Measurements from ENCODE around the gene NPTN.
"Not testable (repeated sequence)": the region's sequence is repeated elsewhere in the genome, so short reads cannot be mapped to it uniquely, and the experiment has no call there.

NPTN gene

GRCh38 chr15:73589766-73590165 is 43.4 kb downstream of the NPTN start:
- in situ Hi-C loops (cut with HindIII; ENCODE audit: low sequenced_read_pairs) = no loop called here
- DNase-seq (ENCODE audit: low read depth, low spot score) = no peak
- no peak for TF ChIP-seq CTCF (IDR thresholded peaks at IDR 0.05; ENCODE audit: low read depth, low read length)
- H3K4me3 ChIP-seq (ENCODE audit: low read depth, low read length) = no peak overlapping the region

DNA sequence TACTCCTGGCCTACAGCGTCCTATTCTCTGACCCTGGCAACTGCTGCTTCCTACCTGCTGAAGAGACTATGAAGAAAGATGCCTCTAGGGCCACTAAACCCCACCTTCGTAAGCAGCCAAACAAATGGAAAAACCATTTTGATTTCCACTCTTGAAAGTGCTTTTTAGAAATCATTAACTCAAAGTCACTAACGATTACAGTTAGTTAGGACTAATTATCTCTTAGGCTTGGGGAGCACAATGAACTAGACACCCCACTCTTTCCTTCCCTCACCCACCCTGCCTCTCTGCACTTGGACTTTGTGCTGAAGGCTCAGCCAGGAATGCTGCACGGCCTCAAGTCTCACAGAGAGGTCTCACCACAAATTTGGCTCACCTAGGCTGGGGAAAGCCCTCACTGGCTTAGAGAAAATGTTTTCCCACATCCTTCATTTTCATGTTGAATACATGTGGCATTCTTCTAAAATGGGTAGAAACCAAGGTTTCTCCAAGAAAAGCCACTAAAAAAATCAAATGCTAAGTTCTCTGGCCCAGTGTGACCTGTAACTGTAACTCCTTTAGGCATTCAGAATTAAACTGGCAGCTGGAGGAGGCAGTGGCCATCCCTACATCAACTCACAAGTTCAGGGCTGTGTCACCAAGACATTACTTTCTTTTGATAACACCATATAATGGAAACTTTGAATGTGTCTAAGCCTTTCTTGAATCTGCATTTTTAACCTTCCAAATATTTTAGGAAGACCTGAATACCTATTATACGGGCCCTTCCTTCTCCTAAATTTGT is 47.1 kb downstream of the NPTN start:
- DNase-seq (ENCODE audit: low read depth, low spot score) = no peak
- no peak for TF ChIP-seq CTCF (IDR thresholded peaks at IDR 0.05; ENCODE audit: low read depth, low read length)
- in situ Hi-C loops (cut with HindIII; ENCODE audit: low sequenced_read_pairs) = no loop called here
- H3K4me3 ChIP-seq (ENCODE audit: low read depth, low read length) = no peak overlapping the region

DNA sequence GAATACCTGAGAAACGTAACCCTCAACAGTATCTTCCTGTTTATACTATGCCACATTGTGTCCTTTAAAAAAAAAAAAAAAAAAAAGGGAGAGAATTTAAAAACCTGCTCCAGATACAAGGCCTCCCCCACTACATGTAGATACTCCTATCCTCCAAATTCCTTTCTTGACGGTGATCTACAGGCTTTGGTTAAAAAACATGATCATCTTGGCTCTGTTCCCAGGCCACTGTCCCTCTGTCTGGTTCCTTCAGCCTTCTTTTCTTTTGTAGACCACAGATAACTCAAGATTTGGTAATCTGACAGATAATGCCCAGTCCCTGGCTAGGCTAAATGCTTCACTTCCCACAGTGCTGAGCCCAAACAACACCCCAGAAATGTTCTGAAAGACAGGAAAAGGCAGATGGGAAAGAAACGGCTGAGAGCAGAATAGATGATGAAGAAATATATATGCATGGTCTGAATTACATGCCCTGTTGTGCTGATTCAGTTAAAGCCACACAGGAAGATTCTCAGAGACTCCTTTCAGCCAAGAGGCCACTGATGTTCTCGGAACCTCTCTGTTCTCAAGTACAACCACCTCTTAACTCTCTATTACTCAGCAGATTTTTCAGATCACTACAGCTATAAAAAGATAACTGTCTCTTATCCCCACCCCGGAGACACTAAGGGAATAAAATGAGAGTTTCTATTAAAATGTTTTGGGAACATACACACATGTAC is 48.3 kb downstream of the NPTN start:
- in situ Hi-C loops (cut with HindIII; ENCODE audit: low sequenced_read_pairs) = no loop called here
- no peak for TF ChIP-seq CTCF (IDR thresholded peaks at IDR 0.05; ENCODE audit: low read depth, low read length)
- DNase-seq (ENCODE audit: low read depth, low spot score) = no peak
- no peak overlapping the region for H3K4me3 ChIP-seq (ENCODE audit: low read depth, low read length)

DNA sequence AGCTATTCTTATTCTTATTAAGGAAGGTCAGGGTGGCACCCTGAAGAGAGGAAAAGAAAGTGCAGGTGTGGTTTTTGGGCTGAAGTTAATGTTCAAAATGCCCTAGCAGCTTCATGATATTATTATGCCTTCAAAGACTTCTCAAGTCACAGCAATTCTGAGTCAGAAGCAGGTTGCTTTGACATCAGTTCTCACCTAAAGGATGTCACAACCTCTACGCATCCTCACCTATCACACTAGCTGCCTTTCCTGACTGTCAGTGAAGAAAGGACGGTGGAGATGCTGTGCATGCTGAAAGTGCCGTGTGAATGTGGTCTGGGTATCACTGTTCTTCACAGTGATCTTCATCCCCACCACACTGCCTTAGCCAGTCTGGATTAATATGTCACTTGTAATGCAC is 49.6 kb downstream of the NPTN start:
- in situ Hi-C loops (cut with HindIII; ENCODE audit: low sequenced_read_pairs) = no loop called here
- DNase-seq (ENCODE audit: low read depth, low spot score) = no peak

DNA sequence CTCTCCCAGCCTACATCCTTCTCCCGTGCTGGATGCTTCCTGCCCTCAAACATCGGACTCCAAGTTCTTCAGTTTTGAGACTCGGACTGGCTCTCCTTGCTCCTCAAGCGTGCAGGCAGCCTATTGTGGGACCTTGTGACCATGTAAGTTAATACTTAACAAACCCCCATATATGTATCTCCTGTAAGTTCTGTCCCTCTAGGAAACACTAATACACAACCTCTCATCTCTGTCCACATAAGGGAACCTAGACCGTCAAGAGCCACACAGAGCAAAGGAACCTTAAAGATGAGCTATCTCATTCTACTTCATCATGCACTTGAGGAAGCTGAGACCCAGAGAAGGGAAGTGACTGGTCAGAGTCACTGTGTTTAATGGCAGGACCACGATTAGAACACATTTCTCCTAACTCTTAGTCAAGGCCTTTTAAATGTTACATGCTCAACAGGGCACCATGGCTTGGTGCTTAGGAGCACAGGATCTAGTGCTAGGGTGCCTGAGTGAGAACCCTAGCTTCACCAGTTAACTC is 50.3 kb downstream of the NPTN start:
- in situ Hi-C loops (cut with HindIII; ENCODE audit: low sequenced_read_pairs) = no loop called here
- no peak overlapping the region for H3K4me3 ChIP-seq (ENCODE audit: low read depth, low read length)
- TF ChIP-seq CTCF (IDR thresholded peaks at IDR 0.05; ENCODE audit: low read depth, low read length) = no peak
- DNase-seq (ENCODE audit: low read depth, low spot score) = no peak

More for the DNA sequence above, 49.6 kb downstream of the NPTN start:
- TF ChIP-seq CTCF (IDR thresholded peaks at IDR 0.05; ENCODE audit: low read depth, low read length) = no peak
- no peak overlapping the region for H3K4me3 ChIP-seq (ENCODE audit: low read depth, low read length)

GRCh38 chr15:73578026-73578425 is 55.2 kb downstream of the NPTN start:
- no peak for DNase-seq (ENCODE audit: low read depth, low spot score)
- TF ChIP-seq CTCF (IDR thresholded peaks at IDR 0.05; ENCODE audit: low read depth, low read length) = no peak
- in situ Hi-C loops (cut with HindIII; ENCODE audit: low sequenced_read_pairs) = no loop called here
- no peak overlapping the region for H3K4me3 ChIP-seq (ENCODE audit: low read depth, low read length)

DNA sequence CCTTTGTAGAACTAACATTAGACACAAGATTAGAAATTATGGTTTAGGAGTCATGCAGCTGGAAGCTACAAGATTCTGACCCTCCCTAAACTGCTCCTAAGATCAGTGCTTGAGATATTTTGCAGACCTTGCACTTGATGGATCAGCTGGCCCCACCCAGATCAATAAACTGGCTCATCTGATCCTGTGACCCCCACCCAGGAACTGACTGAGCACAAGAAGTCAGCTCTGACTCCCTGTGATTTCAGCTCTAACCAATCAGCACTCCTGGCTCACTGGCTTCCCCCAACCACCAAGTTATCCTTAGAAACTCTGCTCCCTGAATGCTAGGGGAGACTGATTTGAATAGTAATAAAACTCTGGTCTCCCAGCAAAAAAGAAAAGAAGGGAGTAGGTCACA is 55.6 kb downstream of the NPTN start:
- in situ Hi-C loops (cut with HindIII; ENCODE audit: low sequenced_read_pairs); DNase-seq (ENCODE audit: low read depth, low spot score); H3K4me3 ChIP-seq (ENCODE audit: low read depth, low read length): not testable (repeated sequence)
